Gastroesophageal sphincter (tissue), 4 donors: ENCODE measurements around the gene KRT84. TPM values are rescaled to one million over a fixed set of nuclear protein-coding genes. Genes with fewer than 3 reads are reported as not detected.

Experiments
- ATAC-seq: fragments of 150-250 bp; one replicate; pipeline ENCODE4 v1.9.1; 2016; ENCODE audit warnings: mild to moderate bottlenecking, moderate library complexity
- H3K27ac ChIP-seq, 4 donors: fragments of 200-600 bp; sonication (generic) in 3 of 4; 1 replicate in 3 of 4; 2 replicates in 1 of 4; pipeline ENCODE4 v1.5.1; 2016 to 2019
- H3K27me3 ChIP-seq: fragments of 200-600 bp; sonication (generic); one replicate; pipeline ENCODE4 v1.5.1; 2019
- H3K36me3 ChIP-seq, 2 donors: fragments of 200-600 bp; sonication (generic); one replicate each; pipeline ENCODE4 v1.5.1; 2019; ENCODE audit warnings: control low read depth in 1 of 2
- H3K4me1 ChIP-seq, 3 donors: fragments of 200-600 bp; sonication (generic); 1 replicate in 2 of 3; 2 replicates in 1 of 3; pipeline ENCODE4 v1.5.1; 2016 to 2019; ENCODE audit warnings: control low read depth in 2 of 3
- H3K4me3 ChIP-seq, 2 donors: fragments of 200-600 bp; sonication (generic); one replicate each; pipeline ENCODE4 v1.5.1; 2019; ENCODE audit warnings: mild to moderate bottlenecking in 1 of 2, moderate library complexity in 1 of 2
- H3K9me3 ChIP-seq, 3 donors: fragments of 200-600 bp; sonication (generic); one replicate each; pipeline ENCODE4 v1.5.1; 2017 to 2019; ENCODE audit warnings: control low read depth in 2 of 3
- CTCF ChIP-seq, 4 experiments: fragments of 200-600 bp in 2 of 4; fragments of 450-650 bp in 2 of 4; sonication (generic) in 1 of 4; IDR thresholded peaks; one replicate each; pipeline ENCODE4 v1.5.1; 2017 to 2019; ENCODE audit warnings: antibody characterized with exemption in 4 of 4, mild to moderate bottlenecking in 2 of 4, moderate library complexity in 2 of 4
- EP300 ChIP-seq: sonication (generic); formaldehyde crosslinking; IDR thresholded peaks from one replicate; pipeline ENCODE4 v1.6.1; 2017; ENCODE audit warnings: antibody characterized with exemption, mild to moderate bottlenecking
- POLR2A ChIP-seq, 2 donors: fragments of 450-650 bp; IDR thresholded peaks; one replicate each; pipeline ENCODE4 v1.6.1; 2017; ENCODE audit warnings: antibody characterized with exemption in 2 of 2, mild to moderate bottlenecking in 2 of 2, moderate library complexity in 1 of 2
- POLR2AphosphoS5 ChIP-seq: sonication (generic); formaldehyde crosslinking; IDR thresholded peaks from one replicate; pipeline ENCODE4 v1.6.1; 2017; ENCODE audit warnings: antibody characterized with exemption
- WGBS, 2 donors: methylation state at CpG; one replicate each; pipeline ENCODE4 v1.1.5; 2018; ENCODE audit warnings: low coverage in 1 of 2; 5-methylcytosine and 5-hydroxymethylcytosine counted together
- total RNA-seq, 4 donors: library from RNA; depleted of rRNA; stranded (reverse); fragments of >200 nt; gene quantifications; one replicate each; pipeline ENCODE4 v1.1.0, GENCODE V29; 2016

The KRT84 gene
- total RNA-seq, 4 donors from 2014 or later, result not detected

- H3K9me3 ChIP-seq, result no peaks in the 10 kb centered on the region
- no peaks in the 10 kb centered on the region for H3K36me3 ChIP-seq
- 85 to 100% methylated on average over 1 to 5 of the region's 42 CpGs for WGBS, 2 donors
- H3K27me3 ChIP-seq, result no peaks in the 10 kb centered on the region
- no peak for ATAC-seq
- TF ChIP-seq CTCF (IDR thresholded peaks at IDR 0.05) (no peak), POLR2A (IDR thresholded peaks at IDR 0.05) (no peak), EP300 (no peak), POLR2AphosphoS5 (no peak)
- peaks cover 0 to 13% (median 0%) of the 10 kb centered on the region in 3 donors for H3K4me1 ChIP-seq
- H3K4me3 ChIP-seq, result no peak within 1 kb of the TSS
- no peak within 1 kb of the TSS for H3K27ac ChIP-seq
These were observed 18.5 kb downstream of the KRT84 start, which contains the start of gene KRT85 for GRCh38 chr12:52366738-52367485. TSS of gene KRT85 (minus strand) at chr12:52367481. CDS start at chr12:52367405, 76 bp downstream.

- 78 to 90% methylated on average over 2 to 8 of the region's 14 CpGs for WGBS, 2 donors
- ATAC-seq, result no peak
These were observed 20.5 kb downstream of the KRT84 start for GRCh38 chr12:52364901-52365489.

GRCh38 chr12:52364061-52364460 lies 21.4 kb downstream of the KRT84 start:
- no peak overlapping the region for H3K27ac ChIP-seq
- no peak for TF ChIP-seq CTCF (IDR thresholded peaks at IDR 0.05)
- no peak for TF ChIP-seq EP300
- H3K36me3 ChIP-seq, result no peaks in the 10 kb centered on the region
- 56 to 80% methylated on average over 3 of the region's 7 CpGs for WGBS, 2 donors
- H3K4me3 ChIP-seq, result no peak overlapping the region
- no peaks in the 10 kb centered on the region for H3K4me1 ChIP-seq
- H3K27me3 ChIP-seq, result no peaks in the 10 kb centered on the region
- no peak for ATAC-seq
- no peaks in the 10 kb centered on the region for H3K9me3 ChIP-seq

More at GRCh38 chr12:52364901-52365489, 20.5 kb downstream of the KRT84 start:
- TF ChIP-seq POLR2A (IDR thresholded peaks at IDR 0.05), result no peak
- TF ChIP-seq CTCF (IDR thresholded peaks at IDR 0.05), result no peak
- no peak for TF ChIP-seq POLR2AphosphoS5
- TF ChIP-seq EP300, result no peak
- Histone ChIP-seq H3K27ac (no peak overlapping the region), H3K36me3 (no peaks in the 10 kb centered on the region), H3K9me3 (no peaks in the 10 kb centered on the region), H3K4me1 (no peaks in the 10 kb centered on the region), H3K4me3 (no peak overlapping the region), H3K27me3 (no peaks in the 10 kb centered on the region)

GRCh38 chr12:52363111-52363679 lies 22.3 kb downstream of the KRT84 start:
- H3K4me1 ChIP-seq, result no peaks in the 10 kb centered on the region
- H3K27me3 ChIP-seq, result no peaks in the 10 kb centered on the region
- ATAC-seq, result no peak
- H3K36me3 ChIP-seq, result no peaks in the 10 kb centered on the region
- TF ChIP-seq POLR2A (IDR thresholded peaks at IDR 0.05), result no peak
- no peak overlapping the region for H3K27ac ChIP-seq
- H3K9me3 ChIP-seq, result no peaks in the 10 kb centered on the region
- WGBS, 2 donors, result 86 to 97% methylated on average over 6 to 7 of the region's 12 CpGs
- H3K4me3 ChIP-seq, result no peak overlapping the region

GRCh38 chr12:52362118-52362726 lies 23.2 kb downstream of the KRT84 start:
- H3K27me3 ChIP-seq, result no peaks in the 10 kb centered on the region
- no peaks in the 10 kb centered on the region for H3K4me1 ChIP-seq
- no peak for ATAC-seq
- no peaks in the 10 kb centered on the region for H3K9me3 ChIP-seq
- no peak overlapping the region for H3K27ac ChIP-seq
- WGBS, 2 donors, result 93% methylated on average over 3 of the region's 11 CpGs; no CpG with 5 or more reads in 1 of the 2 donors
- no peaks in the 10 kb centered on the region for H3K36me3 ChIP-seq
- H3K4me3 ChIP-seq, result no peak overlapping the region
- TF ChIP-seq CTCF (IDR thresholded peaks at IDR 0.05) (no peak), EP300 (no peak), POLR2A (IDR thresholded peaks at IDR 0.05) (no peak), POLR2AphosphoS5 (no peak)
